Lung (tissue), 12 donors: Measurements from ENCODE around the gene MCF2L2. TPM values are rescaled to one million over a fixed set of nuclear protein-coding genes. Genes with fewer than 3 reads are reported as not detected.

Experiments used
- ATAC-seq: fragments of 200-7000 bp; cut with Tn5 transposase; one replicate; pipeline ENCODE4 v1.9.1; 2020; ENCODE audit warnings: moderate number of reproducible peaks; ENCODE audit not compliant: insufficient read depth, low FRiP score
- DNase-seq, 3 donors: peaks; one replicate each; pipeline ENCODE4 v3.0.0-alpha.2; 2013 to 2017
- H3K27ac ChIP-seq, 2 donors: one replicate each; pipeline ENCODE4 v1.5.1; 2013; ENCODE audit warnings: mild to moderate bottlenecking in 2 of 2, moderate library complexity in 2 of 2, control low read depth in 1 of 2, inconsistent platforms in 1 of 2, low read depth in 1 of 2, low read length in 1 of 2
- H3K27me3 ChIP-seq, 3 donors: one replicate each; pipeline ENCODE4 v1.5.1; 2013; ENCODE audit warnings: low read length in 2 of 3; ENCODE audit not compliant: control insufficient read depth in 3 of 3, insufficient read depth in 3 of 3
- H3K36me3 ChIP-seq, 4 donors: one replicate each; pipeline ENCODE4 v1.5.1; 2013; ENCODE audit warnings: low read length in 4 of 4, mild to moderate bottlenecking in 1 of 4, moderate library complexity in 1 of 4; ENCODE audit not compliant: control insufficient read depth in 4 of 4, insufficient read depth in 4 of 4
- H3K4me1 ChIP-seq, 5 donors: one replicate each; pipeline ENCODE4 v1.5.1; 2013; ENCODE audit warnings: low read length in 5 of 5, mild to moderate bottlenecking in 2 of 5, moderate library complexity in 1 of 5; ENCODE audit not compliant: control insufficient read depth in 5 of 5, insufficient read depth in 5 of 5
- H3K4me3 ChIP-seq: one replicate; pipeline ENCODE4 v1.5.1; 2013; ENCODE audit warnings: mild to moderate bottlenecking, control low read depth, moderate library complexity
- H3K9ac ChIP-seq, 2 donors: one replicate each; pipeline ENCODE4 v1.5.1; 2013; ENCODE audit warnings: low read length in 2 of 2, control low read depth in 1 of 2; ENCODE audit not compliant: insufficient read depth in 1 of 2
- H3K9me3 ChIP-seq, 4 donors: one replicate each; pipeline ENCODE4 v1.5.1; 2013; ENCODE audit warnings: low read length in 3 of 4, mild to moderate bottlenecking in 1 of 4, moderate library complexity in 1 of 4; ENCODE audit not compliant: control insufficient read depth in 4 of 4, insufficient read depth in 3 of 4
- WGBS, 2 donors: extraction: QIAGEN DNeasy Blood & Tissue Kit; methylation state at CpG; one replicate each; pipeline ENCODE4 v1.1.7; 2013; 5-methylcytosine and 5-hydroxymethylcytosine counted together
- polyA plus RNA-seq, 2 donors: library from polyadenylated mRNA; stranded (reverse); fragments of 200-250 nt; gene quantifications; one replicate each; pipeline ENCODE4 v1.2.1, GENCODE V29; 2013
- total RNA-seq, 2 donors: library from RNA; depleted of rRNA in 1 of 2; stranded (reverse); fragments of >200 nt in 1 of 2; gene quantifications; one replicate each; pipeline ENCODE4 v1.2.1, GENCODE V29; 2014 to 2021
- TF ChIP-seq, protein P1 (sequence below): IDR thresholded peaks from 2 replicates; pipeline ENCODE4 v1.5.1; 2012; ENCODE audit warnings: mild to moderate bottlenecking; ENCODE audit errors: control extremely low read depth, extremely low read depth
- donor health status: control.
- donor health status: control.
- donor health status: Bipolar disorder and iron deficiency.
- donor health status: healthy.
- donor health status: DM: yes; HTN: yes; CAD: no.

The MCF2L2 gene
- total and polyA plus RNA-seq, 4 donors: 0.26 to 1.7 (median 1.0) TPM

DNA sequence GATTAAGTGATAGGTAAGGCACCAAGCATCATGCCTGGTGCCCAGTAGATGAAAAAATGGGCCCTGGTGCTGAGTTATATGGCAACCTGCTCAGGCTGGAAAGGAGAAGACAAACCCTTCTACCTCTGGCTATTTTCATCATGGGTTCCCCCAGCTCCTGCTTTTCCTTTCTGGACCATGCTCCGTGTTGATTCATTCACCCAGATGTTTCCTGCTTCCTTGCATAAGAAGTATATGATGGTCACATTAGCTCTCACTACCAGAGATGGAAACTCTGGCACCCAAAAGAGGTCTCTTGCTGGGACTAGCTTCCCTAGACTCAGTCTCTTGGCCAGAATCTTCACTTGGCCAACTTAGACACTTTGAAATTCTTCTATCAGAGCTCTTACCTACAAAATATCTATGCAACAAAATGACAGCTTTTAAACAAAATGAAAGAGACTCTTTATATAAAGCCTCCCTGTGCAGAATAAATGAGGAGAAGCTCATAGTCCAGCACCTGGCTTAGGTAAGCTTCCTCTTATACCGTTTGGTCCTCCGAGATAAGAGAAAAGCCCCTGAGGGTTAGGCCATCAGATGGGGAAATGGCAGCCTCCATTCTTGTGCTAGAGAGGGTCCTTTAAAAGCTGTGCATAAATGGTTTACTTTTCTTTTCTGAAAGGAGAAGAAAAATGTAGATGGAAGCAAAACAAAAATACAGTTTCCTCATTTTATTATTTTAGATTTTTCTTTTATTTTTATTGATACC is 46.8 kb upstream of the MCF2L2 start:
- H3K9me3 ChIP-seq: no peaks in the 10 kb centered on the region
- no peaks in the 10 kb centered on the region for H3K4me1 ChIP-seq
- no peak overlapping the region for H3K27ac ChIP-seq
- no peak overlapping the region for H3K4me3 ChIP-seq
- H3K9ac ChIP-seq: no peak overlapping the region
- DNase-seq: peak in 2 of 3 donors; percentile 18 to 29
- ATAC-seq: no peak
- H3K36me3 ChIP-seq: no peaks in the 10 kb centered on the region
- TF ChIP-seq, protein P1, sequence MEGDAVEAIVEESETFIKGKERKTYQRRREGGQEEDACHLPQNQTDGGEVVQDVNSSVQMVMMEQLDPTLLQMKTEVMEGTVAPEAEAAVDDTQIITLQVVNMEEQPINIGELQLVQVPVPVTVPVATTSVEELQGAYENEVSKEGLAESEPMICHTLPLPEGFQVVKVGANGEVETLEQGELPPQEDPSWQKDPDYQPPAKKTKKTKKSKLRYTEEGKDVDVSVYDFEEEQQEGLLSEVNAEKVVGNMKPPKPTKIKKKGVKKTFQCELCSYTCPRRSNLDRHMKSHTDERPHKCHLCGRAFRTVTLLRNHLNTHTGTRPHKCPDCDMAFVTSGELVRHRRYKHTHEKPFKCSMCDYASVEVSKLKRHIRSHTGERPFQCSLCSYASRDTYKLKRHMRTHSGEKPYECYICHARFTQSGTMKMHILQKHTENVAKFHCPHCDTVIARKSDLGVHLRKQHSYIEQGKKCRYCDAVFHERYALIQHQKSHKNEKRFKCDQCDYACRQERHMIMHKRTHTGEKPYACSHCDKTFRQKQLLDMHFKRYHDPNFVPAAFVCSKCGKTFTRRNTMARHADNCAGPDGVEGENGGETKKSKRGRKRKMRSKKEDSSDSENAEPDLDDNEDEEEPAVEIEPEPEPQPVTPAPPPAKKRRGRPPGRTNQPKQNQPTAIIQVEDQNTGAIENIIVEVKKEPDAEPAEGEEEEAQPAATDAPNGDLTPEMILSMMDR: no peak
- H3K27me3 ChIP-seq: peaks cover 0 to 3% (median 0%) of the 10 kb centered on the region in 3 donors
- 37 to 54% methylated on average over 3 of the region's 3 CpGs for WGBS, 2 donors

- Histone ChIP-seq H3K36me3 (no peaks in the 10 kb centered on the region), H3K27me3 (peaks cover 0 to 3% (median 0%) of the 10 kb centered on the region in 3 donors), H3K4me3 (no peak overlapping the region), H3K9me3 (no peaks in the 10 kb centered on the region), H3K27ac (no peak overlapping the region), H3K9ac (no peak overlapping the region), H3K4me1 (no peaks in the 10 kb centered on the region)
- DNase-seq (no peak), ATAC-seq (no peak)
- TF ChIP-seq, protein P1: no peak
- 91 to 95% methylated on average over 2 of the region's 2 CpGs for WGBS, 2 donors
Measured at GRCh38 chr3:183473969-183474368, 45.5 kb upstream of the MCF2L2 start.

DNA sequence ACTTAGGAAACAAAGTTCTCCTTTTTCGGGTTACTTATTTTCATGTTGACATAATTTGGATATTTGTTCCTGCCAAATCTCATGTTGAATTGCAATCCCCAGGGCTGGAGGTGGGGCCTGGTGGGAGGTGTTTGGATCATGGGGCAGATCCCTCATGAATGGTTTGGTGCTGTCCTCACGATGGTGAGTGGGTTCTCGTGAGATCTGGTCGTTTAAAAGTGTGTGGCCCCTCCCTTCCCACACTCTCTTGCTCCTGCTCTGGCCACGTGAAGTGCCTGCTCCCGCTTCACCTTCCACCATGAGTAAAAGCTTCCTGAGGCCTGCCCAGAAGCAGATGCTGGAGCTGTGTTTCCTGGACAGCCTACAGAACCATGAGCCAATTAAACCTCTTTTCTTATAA is 43.7 kb upstream of the MCF2L2 start:
- Histone ChIP-seq H3K27me3 (peaks cover 0 to 3% (median 0%) of the 10 kb centered on the region in 3 donors), H3K9me3 (no peaks in the 10 kb centered on the region), H3K4me1 (no peaks in the 10 kb centered on the region), H3K4me3 (no peak overlapping the region), H3K9ac (no peak overlapping the region), H3K36me3 (no peaks in the 10 kb centered on the region), H3K27ac (no peak overlapping the region)
- ATAC-seq (no peak), DNase-seq (no peak)
- 66 to 69% methylated on average over 6 of the region's 6 CpGs for WGBS, 2 donors
- TF ChIP-seq, protein P1: no peak

- Histone ChIP-seq H3K4me1 (no peaks in the 10 kb centered on the region), H3K27ac (no peak overlapping the region), H3K36me3 (no peaks in the 10 kb centered on the region), H3K27me3 (no peaks in the 10 kb centered on the region), H3K4me3 (no peak overlapping the region), H3K9ac (no peak overlapping the region), H3K9me3 (no peaks in the 10 kb centered on the region)
- ATAC-seq (no peak), DNase-seq (no peak)
- 65 to 85% methylated on average over 1 of the region's 1 CpG for WGBS, 2 donors
- TF ChIP-seq, protein P1: no peak
Measured at GRCh38 chr3:183468424-183468823, 40.0 kb upstream of the MCF2L2 start.
